ENCODE data around the gene ANKRD16. TPM values are rescaled to one million over a fixed set of nuclear protein-coding genes. Genes with fewer than 3 reads are reported as not detected.

ANKRD16 gene
- total RNA-seq, 1 donor from 2014 or later: 4.9 TPM

DNA sequence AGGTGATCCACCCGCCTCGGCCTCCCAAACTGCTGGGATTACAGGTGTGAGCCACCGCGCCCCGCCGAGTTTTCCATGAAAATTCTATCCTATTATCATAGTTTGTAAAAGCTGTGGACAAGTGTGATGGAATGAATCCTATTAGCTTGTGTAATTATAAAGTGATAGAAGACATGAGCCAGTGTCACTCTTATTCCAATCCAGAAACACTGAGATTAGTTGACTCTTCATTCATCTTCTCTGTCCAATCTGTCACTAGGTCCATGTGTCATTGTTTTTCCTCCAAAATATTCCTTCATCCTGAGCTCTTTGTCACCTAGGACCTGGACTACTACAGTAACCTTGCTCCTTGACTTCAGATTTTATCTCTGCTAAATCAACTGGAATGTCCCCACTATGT lies 13.9 kb upstream of the ANKRD16 start:
- peaks cover 3% of the 10 kb centered on the region for H3K36me3 ChIP-seq (ENCODE audit: insufficient read depth, low read length)
- TF ChIP-seq EZH2 (IDR thresholded peaks at IDR 0.05; ENCODE audit: insufficient read depth, low read length): no peak
- no peak for TF ChIP-seq CTCF (IDR thresholded peaks at IDR 0.05; ENCODE audit: insufficient read depth, low read depth, low read length)
- no peaks in the 10 kb centered on the region for H3K9me3 ChIP-seq (ENCODE audit: insufficient read depth, low read depth, low read length)
- H3K27me3 ChIP-seq (ENCODE audit: insufficient read depth, low read length): no peaks in the 10 kb centered on the region
- FAIRE-seq (no peak), DNase-seq (ENCODE audit: low read depth) (no peak)
- Mint-ChIP-seq H3K4me1 (ENCODE audit: low read depth, unreplicated experiment) (peaks cover 4% of the 10 kb centered on the region), H3K36me3 (ENCODE audit: low read depth, unreplicated experiment) (peaks cover 22% of the 10 kb centered on the region), H3K27me3 (ENCODE audit: low read depth, unreplicated experiment) (no peaks in the 10 kb centered on the region), H3K9me3 (ENCODE audit: unreplicated experiment) (no peaks in the 10 kb centered on the region), H3K27ac (ENCODE audit: unreplicated experiment) (no peak overlapping the region), H3K4me3 (ENCODE audit: unreplicated experiment) (no peak overlapping the region)
- no peaks in the 10 kb centered on the region for H3K4me1 ChIP-seq (ENCODE audit: insufficient read depth, low read length)
- H4K20me1 ChIP-seq (ENCODE audit: insufficient read depth, low read length): peaks cover 46% of the 10 kb centered on the region
- no peak overlapping the region for H3K4me3 ChIP-seq (ENCODE audit: insufficient read depth, low read depth, low read length)
- H3K79me2 ChIP-seq (ENCODE audit: insufficient read depth, low read length): peaks cover 64% of the 10 kb centered on the region
- no peak overlapping the region for H3K27ac ChIP-seq (ENCODE audit: low read depth, low read length)
- H3K4me2 ChIP-seq (ENCODE audit: low read length): no peak overlapping the region
- H2AFZ ChIP-seq (ENCODE audit: low read depth, low read length): no peak overlapping the region
- H3K9ac ChIP-seq (ENCODE audit: low read length): no peak overlapping the region

- Mint-ChIP-seq H3K4me3 (ENCODE audit: unreplicated experiment) (no peak overlapping the region), H3K27ac (ENCODE audit: unreplicated experiment) (no peak overlapping the region), H3K4me1 (ENCODE audit: low read depth, unreplicated experiment) (peaks cover 4% of the 10 kb centered on the region), H3K9me3 (ENCODE audit: unreplicated experiment) (no peaks in the 10 kb centered on the region), H3K36me3 (ENCODE audit: low read depth, unreplicated experiment) (peaks cover 25% of the 10 kb centered on the region), H3K27me3 (ENCODE audit: low read depth, unreplicated experiment) (no peaks in the 10 kb centered on the region)
- H3K36me3 ChIP-seq (ENCODE audit: insufficient read depth, low read length): peaks cover 3% of the 10 kb centered on the region
- H3K4me2 ChIP-seq (ENCODE audit: low read length): no peak overlapping the region
- no peak overlapping the region for H3K27ac ChIP-seq (ENCODE audit: low read depth, low read length)
- H2AFZ ChIP-seq (ENCODE audit: low read depth, low read length): no peak overlapping the region
- FAIRE-seq (no peak), DNase-seq (ENCODE audit: low read depth) (no peak)
- no peaks in the 10 kb centered on the region for H3K27me3 ChIP-seq (ENCODE audit: insufficient read depth, low read length)
- no peak overlapping the region for H3K9ac ChIP-seq (ENCODE audit: low read length)
- H3K4me3 ChIP-seq (ENCODE audit: insufficient read depth, low read depth, low read length): no peak overlapping the region
- no peak for TF ChIP-seq EZH2 (IDR thresholded peaks at IDR 0.05; ENCODE audit: insufficient read depth, low read length)
- no peak for TF ChIP-seq CTCF (IDR thresholded peaks at IDR 0.05; ENCODE audit: insufficient read depth, low read depth, low read length)
- peaks cover 39% of the 10 kb centered on the region for H4K20me1 ChIP-seq (ENCODE audit: insufficient read depth, low read length)
- no peaks in the 10 kb centered on the region for H3K9me3 ChIP-seq (ENCODE audit: insufficient read depth, low read depth, low read length)
- no peaks in the 10 kb centered on the region for H3K4me1 ChIP-seq (ENCODE audit: insufficient read depth, low read length)
- peaks cover 69% of the 10 kb centered on the region for H3K79me2 ChIP-seq (ENCODE audit: insufficient read depth, low read length)
Measured at GRCh38 chr10:5902511-5903274, 13.0 kb upstream of the ANKRD16 start.

DNA sequence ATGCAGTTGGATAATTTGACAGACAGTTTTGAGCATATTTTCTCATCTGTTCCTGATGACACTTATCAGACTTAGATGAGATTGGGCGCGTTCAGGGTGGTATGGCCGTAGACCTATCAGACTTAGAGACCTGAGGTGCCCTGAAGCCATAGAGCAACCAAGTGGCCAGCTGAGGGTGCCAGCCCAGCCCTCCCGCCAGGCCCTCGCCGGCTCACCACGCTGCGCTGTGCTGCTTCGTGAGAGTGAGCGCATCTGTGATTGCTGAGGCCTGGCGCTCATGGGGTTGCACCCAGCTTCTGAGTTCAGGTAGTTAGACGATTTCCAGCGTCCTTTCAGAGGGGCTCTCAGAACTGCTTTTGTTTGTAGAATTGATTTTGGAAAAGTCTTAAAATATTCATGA lies 10.6 kb upstream of the ANKRD16 start:
- peaks cover 13% of the 10 kb centered on the region for H3K36me3 Mint-ChIP-seq (ENCODE audit: low read depth, unreplicated experiment)
- DNase-seq (ENCODE audit: low read depth): no peak
- H3K27ac ChIP-seq (ENCODE audit: low read depth, low read length): no peak overlapping the region
- no peaks in the 10 kb centered on the region for H3K9me3 Mint-ChIP-seq (ENCODE audit: unreplicated experiment)
- FAIRE-seq: no peak
- H3K4me3 ChIP-seq (ENCODE audit: insufficient read depth, low read depth, low read length): no peak overlapping the region
- H3K79me2 ChIP-seq (ENCODE audit: insufficient read depth, low read length): peaks cover 80% of the 10 kb centered on the region
- no peaks in the 10 kb centered on the region for H3K27me3 ChIP-seq (ENCODE audit: insufficient read depth, low read length)
- no peaks in the 10 kb centered on the region for H3K4me1 ChIP-seq (ENCODE audit: insufficient read depth, low read length)
- no peaks in the 10 kb centered on the region for H3K4me1 Mint-ChIP-seq (ENCODE audit: low read depth, unreplicated experiment)
- no peak overlapping the region for H3K4me2 ChIP-seq (ENCODE audit: low read length)
- no peak for TF ChIP-seq CTCF (IDR thresholded peaks at IDR 0.05; ENCODE audit: insufficient read depth, low read depth, low read length)
- TF ChIP-seq EZH2 (IDR thresholded peaks at IDR 0.05; ENCODE audit: insufficient read depth, low read length): no peak
- peaks cover 10% of the 10 kb centered on the region for H3K36me3 ChIP-seq (ENCODE audit: insufficient read depth, low read length)
- H3K9ac ChIP-seq (ENCODE audit: low read length): no peak overlapping the region
- no peak overlapping the region for H2AFZ ChIP-seq (ENCODE audit: low read depth, low read length)
- no peak overlapping the region for H3K27ac Mint-ChIP-seq (ENCODE audit: unreplicated experiment)
- H3K4me3 Mint-ChIP-seq (ENCODE audit: unreplicated experiment): no peak overlapping the region
- H3K27me3 Mint-ChIP-seq (ENCODE audit: low read depth, unreplicated experiment): no peaks in the 10 kb centered on the region
- H3K9me3 ChIP-seq (ENCODE audit: insufficient read depth, low read depth, low read length): no peaks in the 10 kb centered on the region
- peaks cover 51% of the 10 kb centered on the region for H4K20me1 ChIP-seq (ENCODE audit: insufficient read depth, low read length)

Measured in astrocyte (in vitro differentiated cells and primary cell).